SK-N-MC (cell line): Measurements from ENCODE around the gene FAM234B.

ENCODE experiments used
- EZH2 ChIP-seq: fragments of 200-600 bp; sonication (generic); IDR thresholded peaks from one replicate; pipeline ENCODE4 v1.6.1; 2017; ENCODE audit warnings: antibody characterized with exemption
- POLR2AphosphoS5 ChIP-seq: IDR thresholded peaks from 2 replicates; pipeline ENCODE4 v1.6.1; 2012; ENCODE audit warnings: mild to moderate bottlenecking, low read depth, low read length, borderline replicate concordance

DNA sequence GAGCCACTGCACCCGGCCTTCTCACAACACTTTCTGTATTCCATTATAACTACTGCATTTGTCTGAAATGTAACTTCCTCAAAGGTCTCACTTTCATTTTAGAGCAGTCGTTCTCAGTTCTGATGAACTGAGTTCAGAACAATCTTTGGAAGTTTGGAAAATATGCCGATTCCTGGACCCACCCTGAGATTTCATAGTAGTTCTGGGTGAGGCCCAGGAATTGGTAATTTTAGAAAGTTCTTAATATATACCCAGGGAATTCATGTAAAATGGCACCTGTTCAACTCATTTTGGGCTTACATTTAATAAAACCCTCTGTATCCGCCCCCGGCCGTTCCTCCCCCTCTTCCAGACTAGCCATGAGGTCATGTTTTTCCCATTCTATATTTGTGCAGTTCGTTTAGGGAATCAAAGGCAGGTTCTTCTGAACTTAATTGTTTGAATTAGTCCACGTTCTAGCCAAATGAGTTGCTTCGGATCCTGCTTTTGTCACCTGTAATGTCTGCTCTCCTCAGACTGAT lies 53.4 kb downstream of the FAM234B start:
- no peak for TF ChIP-seq EZH2
- no peak for TF ChIP-seq POLR2AphosphoS5
